SK-N-SH (cell line): ENCODE results near the gene ATG7. TPM values are rescaled to one million over a fixed set of nuclear protein-coding genes. Genes with fewer than 3 reads are reported as not detected.

Experiments used
- CTCF ChIA-PET: fragments of 300-600, 350-600 bp; formaldehyde crosslinking; extraction: SDS; loops from one replicate; lab custom pipeline; 2021; lab: Yijun Ruan, JAX
- POLR2A ChIA-PET: fragments of 350-600 bp; sonication (Branson Sonifier 250); formaldehyde crosslinking; extraction: SDS; loops from one replicate; lab custom pipeline; 2020; ENCODE audit warnings: antibody characterized with exemption, inconsistent platforms; lab: Yijun Ruan, JAX
- DNase-seq: peaks from one replicate; pipeline ENCODE4 v3.0.0; 2012
- H2AFZ ChIP-seq: fragments of 200-600 bp; sonication (generic); 2 replicates; pipeline ENCODE4 v1.8.1; 2016; ENCODE audit warnings: antibody characterized with exemption, mild to moderate bottlenecking, low read depth
- H3F3A ChIP-seq: fragments of 200-600 bp; sonication (generic); replicated peaks from 2 replicates; pipeline ENCODE3; 2016; ENCODE audit warnings: antibody characterized with exemption, mild to moderate bottlenecking; ENCODE audit not compliant: insufficient read depth
- H3K27ac ChIP-seq, 2 experiments: fragments of 200-500 bp in 1 of 2; fragments of 200-600 bp in 1 of 2; sonication (Bioruptor generic) in 1 of 2; sonication (generic), shearing (Covaris generic) in 1 of 2; 2 replicates each; pipeline versions ENCODE4 v1.5.1 to v1.6.1; 2014 to 2016; ENCODE audit warnings: low read depth in 2 of 2, inconsistent platforms in 1 of 2, low read length in 1 of 2, mild to moderate bottlenecking in 1 of 2, mixed read lengths in 1 of 2
- H3K27me3 ChIP-seq: fragments of 200-600 bp; sonication (generic), shearing (Covaris generic); 2 replicates; pipeline ENCODE4 v1.6.1; 2016; ENCODE audit warnings: mixed run types; ENCODE audit not compliant: insufficient read depth
- H3K36me3 ChIP-seq, 2 experiments: fragments of 200-500 bp in 1 of 2; fragments of 200-600 bp in 1 of 2; sonication (Bioruptor generic) in 1 of 2; sonication (generic) in 1 of 2; replicated peaks in 1 of 2; 2 replicates each; pipeline versions ENCODE3 to v1.5.1; 2014 to 2016; ENCODE audit warnings: low read length in 1 of 2, mild to moderate bottlenecking in 1 of 2; ENCODE audit not compliant: insufficient read depth in 2 of 2, control insufficient read depth in 1 of 2
- H3K4me1 ChIP-seq, 2 experiments: fragments of 200-500 bp in 1 of 2; fragments of 200-600 bp in 1 of 2; sonication (Bioruptor generic) in 1 of 2; sonication (generic), shearing (Covaris generic) in 1 of 2; 2 replicates each; pipeline versions ENCODE4 v1.5.1 to v1.6.1; 2014 to 2016; ENCODE audit warnings: low read depth in 1 of 2, low read length in 1 of 2, mixed run types in 1 of 2; ENCODE audit not compliant: insufficient read depth in 2 of 2, control insufficient read depth in 1 of 2
- H3K4me2 ChIP-seq: fragments of 200-600 bp; sonication (generic), shearing (Covaris generic); 2 replicates; pipeline ENCODE4 v1.6.1; 2017; ENCODE audit warnings: mixed run types
- H3K4me3 ChIP-seq, 2 experiments: fragments of 200-500 bp in 1 of 2; fragments of 200-600 bp in 1 of 2; sonication (Bioruptor generic) in 1 of 2; sonication (generic), shearing (Covaris generic) in 1 of 2; 2 replicates each; pipeline versions ENCODE4 v1.5.1 to v1.8.1; 2014 to 2016; ENCODE audit warnings: low read depth in 2 of 2, inconsistent platforms in 1 of 2, low read length in 1 of 2, mild to moderate bottlenecking in 1 of 2, mixed read lengths in 1 of 2, moderate library complexity in 1 of 2
- H3K79me2 ChIP-seq: fragments of 200-600 bp; sonication (generic); 2 replicates; pipeline ENCODE4 v1.8.1; 2017; ENCODE audit warnings: mild to moderate bottlenecking; ENCODE audit not compliant: insufficient read depth
- H3K9ac ChIP-seq: fragments of 200-600 bp; sonication (generic); 2 replicates; pipeline ENCODE4 v1.6.1; 2017; ENCODE audit warnings: mixed run types
- H3K9me2 ChIP-seq: fragments of 200-600 bp; sonication (generic); 2 replicates; pipeline ENCODE4 v1.6.1; 2017; ENCODE audit warnings: mixed run types
- H3K9me3 ChIP-seq: fragments of 200-600 bp; sonication (generic); 2 replicates; pipeline ENCODE4 v1.6.1; 2017; ENCODE audit warnings: mixed run types, mild to moderate bottlenecking, moderate library complexity
- H4K20me1 ChIP-seq: fragments of 200-600 bp; sonication (generic); 2 replicates; pipeline ENCODE4 v1.6.1; 2017; ENCODE audit warnings: mild to moderate bottlenecking, mixed run types; ENCODE audit not compliant: insufficient read depth
- CHD2 ChIP-seq: fragments of 150-350 bp; IDR thresholded peaks from 2 replicates; pipeline ENCODE4 v1.6.1; 2018; ENCODE audit warnings: low read length; ENCODE audit not compliant: partially characterized antibody
- EZH2phosphoT487 ChIP-seq: fragments of 200-600 bp; sonication (generic); IDR thresholded peaks from 2 replicates; pipeline ENCODE4 v1.6.1; 2017; ENCODE audit warnings: low read depth, mixed run types, mild to moderate bottlenecking, antibody characterized with exemption, moderate library complexity, borderline replicate concordance
- GABPA ChIP-seq: IDR thresholded peaks from 2 replicates; pipeline ENCODE4 v1.4.0; 2012; ENCODE audit warnings: low read depth, mild to moderate bottlenecking
- IRF3 ChIP-seq: fragments of 150-350 bp; IDR thresholded peaks from 2 replicates; pipeline ENCODE4 v1.6.1; 2016; ENCODE audit warnings: mild to moderate bottlenecking, low read depth, low read length
- NFIC ChIP-seq: IDR thresholded peaks from 2 replicates; pipeline ENCODE4 v1.4.0; 2012; ENCODE audit warnings: borderline replicate concordance
- SMC3 ChIP-seq: IDR thresholded peaks from 2 replicates; pipeline ENCODE4 v1.6.1; 2012; ENCODE audit warnings: low read depth, low read length, improper control_type of control experiment
- TEAD4 ChIP-seq: IDR thresholded peaks from 2 replicates; pipeline ENCODE4 v1.4.0; 2012; ENCODE audit warnings: mild to moderate bottlenecking, borderline replicate concordance; ENCODE audit not compliant: insufficient read depth
- ZBTB33 ChIP-seq: IDR thresholded peaks from 2 replicates; pipeline ENCODE4 v1.4.0; 2012; ENCODE audit warnings: low read depth, borderline replicate concordance
- WGBS: methylation state at CpG from one replicate; pipeline ENCODE4 v1.1.6; 2017; ENCODE audit warnings: low lambda C conversion rate; 5-methylcytosine and 5-hydroxymethylcytosine counted together
- polyA plus RNA-seq, 3 experiments: library from polyadenylated mRNA; depleted of rRNA; stranded (reverse); fragments of >200 nt; gene quantifications; 2 replicates each; pipeline ENCODE4 v1.2.3, GENCODE V29; 2012
- TF ChIP-seq, protein P1 (sequence below): fragments of 150-350 bp; IDR thresholded peaks from 2 replicates; pipeline ENCODE4 v1.6.1; 2017; ENCODE audit warnings: antibody characterized with exemption, low read length, low read depth, borderline replicate concordance

ATG7 gene
- polyA plus RNA-seq, 1 of the 3 experiments (the other 2 are of a cell fraction), result 29.5 TPM

DNA sequence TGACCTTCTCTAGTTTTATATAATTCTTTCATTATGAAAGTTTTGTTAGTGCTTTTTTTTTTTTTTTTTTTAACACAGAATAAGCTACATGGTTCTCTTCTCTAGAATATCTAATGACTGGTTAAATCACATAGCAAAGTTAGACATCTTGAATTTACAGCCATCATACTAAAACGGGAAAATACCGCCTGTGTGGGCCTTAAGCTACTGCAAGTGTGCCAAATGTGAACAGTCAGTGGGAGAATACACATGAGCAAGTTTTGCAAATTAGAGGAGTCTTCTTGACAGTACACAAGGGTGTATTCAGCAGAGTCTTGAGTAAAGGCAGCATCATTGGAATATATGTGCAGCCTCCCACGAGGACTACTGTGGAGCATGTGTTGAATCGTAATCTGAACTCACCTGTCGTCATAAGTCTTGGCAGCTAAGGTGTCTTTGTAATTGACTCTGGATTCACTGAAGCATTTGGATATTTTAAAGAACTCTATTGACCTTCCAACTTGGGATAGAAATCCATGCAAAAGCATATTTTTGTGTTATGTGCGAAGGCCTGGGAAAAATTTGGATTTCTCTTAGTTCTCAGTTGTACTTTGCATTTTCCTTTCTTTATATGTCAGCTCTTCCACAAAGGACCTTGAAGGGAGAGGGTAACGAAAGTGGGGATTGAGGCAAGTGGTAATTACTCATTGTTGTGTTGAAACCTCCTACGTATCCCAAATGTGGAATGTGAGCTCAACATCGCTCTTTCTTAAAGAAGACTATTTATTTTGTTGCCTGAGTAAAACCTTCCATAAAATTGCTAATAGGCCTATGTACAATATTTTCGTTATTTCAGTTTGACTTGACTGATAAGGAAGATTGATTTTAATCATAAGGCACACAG is 117.4 kb downstream of the ATG7 start:
- POLR2A ChIA-PET, result no interaction called here
- Histone ChIP-seq H3K9me2 (no peaks in the 10 kb centered on the region), H3K27ac (no peak overlapping the region), H3K27me3 (no peaks in the 10 kb centered on the region), H3K9ac (no peak overlapping the region), H3K4me3 (no peak overlapping the region), H3K4me1 (peaks cover 12 to 39% of the 10 kb centered on the region in 2 experiments; a peak in 3 of 4 replicates), H3K79me2 (no peaks in the 10 kb centered on the region), H2AFZ (no peak overlapping the region), H3K4me2 (no peak overlapping the region), H4K20me1 (no peaks in the 10 kb centered on the region), H3K36me3 (peaks cover 0 to 10% of the 10 kb centered on the region in 2 experiments), H3K9me3 (no peaks in the 10 kb centered on the region), H3F3A (peaks cover 22% of the 10 kb centered on the region)
- CTCF ChIA-PET, result interaction anchor here (1.2 to 5.8 kb wide), 2 partner anchors 10 to 49 kb away, joined by 3 to 51 read pairs; no protein-coding TSS in a partner anchor
- DNase-seq, result no peak
- WGBS, result 94% methylated on average over 10 of the region's 10 CpGs
- no peak for TF ChIP-seq TEAD4
- TF ChIP-seq CHD2, result no peak
- TF ChIP-seq IRF3, result no peak
- TF ChIP-seq EZH2phosphoT487, result no peak

- peak overlapping the region in 1 of 2 experiments; percentile 94; a peak in 2 of 4 replicates for H3K27ac ChIP-seq
- DNase-seq, result no peak
Measured at GRCh38 chr3:11390411-11391131, 118.4 kb downstream of the ATG7 start.

More at GRCh38 chr3:11390411-11391131, 118.4 kb downstream of the ATG7 start:
- no peaks in the 10 kb centered on the region for H3K27me3 ChIP-seq
- CTCF ChIA-PET, result interaction anchor here (1.1 to 5.8 kb wide), 3 partner anchors 11 to 249 kb away, joined by 3 to 51 read pairs (median 3); no protein-coding TSS in a partner anchor
- no peak overlapping the region for H2AFZ ChIP-seq
- H3K9ac ChIP-seq, result no peak overlapping the region
- H3K36me3 ChIP-seq, result peaks cover 0 to 11% of the 10 kb centered on the region in 2 experiments
- 87% methylated on average over 5 of the region's 5 CpGs for WGBS
- no peak overlapping the region for H3K4me2 ChIP-seq
- H3K79me2 ChIP-seq, result no peaks in the 10 kb centered on the region
- H3F3A ChIP-seq, result peaks cover 22% of the 10 kb centered on the region
- no peaks in the 10 kb centered on the region for H3K9me2 ChIP-seq
- H3K9me3 ChIP-seq, result no peaks in the 10 kb centered on the region
- POLR2A ChIA-PET, result no interaction called here
- no peaks in the 10 kb centered on the region for H4K20me1 ChIP-seq
- TF ChIP-seq, protein P1, sequence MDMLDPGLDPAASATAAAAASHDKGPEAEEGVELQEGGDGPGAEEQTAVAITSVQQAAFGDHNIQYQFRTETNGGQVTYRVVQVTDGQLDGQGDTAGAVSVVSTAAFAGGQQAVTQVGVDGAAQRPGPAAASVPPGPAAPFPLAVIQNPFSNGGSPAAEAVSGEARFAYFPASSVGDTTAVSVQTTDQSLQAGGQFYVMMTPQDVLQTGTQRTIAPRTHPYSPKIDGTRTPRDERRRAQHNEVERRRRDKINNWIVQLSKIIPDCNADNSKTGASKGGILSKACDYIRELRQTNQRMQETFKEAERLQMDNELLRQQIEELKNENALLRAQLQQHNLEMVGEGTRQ, result no peak
- TF ChIP-seq EZH2phosphoT487 (no peak), GABPA (no peak), NFIC (no peak), SMC3 (no peak), ZBTB33 (no peak)
- H3K4me1 ChIP-seq, result peaks cover 8 to 36% of the 10 kb centered on the region in 2 experiments; a peak in 3 of 4 replicates
- no peak overlapping the region for H3K4me3 ChIP-seq
